GM21390 (cell line): Measurements from ENCODE around the gene ACCSL.
A peak's percentile ranks its signal among the peaks of the same experiment; 100 is the strongest.

Source experiments
- ATAC-seq: cut with Tn5 transposase; IDR thresholded peaks from one replicate; pipeline ENCODE4 v1.9.1; 2021; ENCODE audit not compliant: unreplicated experiment

The ACCSL gene

GRCh38 chr11:44017443-44018126 lies 30.2 kb upstream of the ACCSL start:
- ATAC-seq = no peak

GRCh38 chr11:44018127-44018521 lies 29.7 kb upstream of the ACCSL start:
- ATAC-seq = no peak

GRCh38 chr11:44018829-44019228 lies 29.0 kb upstream of the ACCSL start:
- ATAC-seq = no peak

GRCh38 chr11:44024977-44025376 lies 22.8 kb upstream of the ACCSL start:
- ATAC-seq = no peak

GRCh38 chr11:44025727-44026126 lies 22.1 kb upstream of the ACCSL start:
- ATAC-seq = no peak

GRCh38 chr11:44028401-44028800 lies 19.4 kb upstream of the ACCSL start:
- no peak for ATAC-seq

GRCh38 chr11:44028816-44029506 lies 18.8 kb upstream of the ACCSL start:
- ATAC-seq = no peak

- no peak for ATAC-seq
Observed at GRCh38 chr11:44029507-44029845, 18.3 kb upstream of the ACCSL start.

GRCh38 chr11:44029977-44030911 lies 17.5 kb upstream of the ACCSL start:
- no peak for ATAC-seq

GRCh38 chr11:44030996-44031395 lies 16.8 kb upstream of the ACCSL start:
- ATAC-seq = no peak

GRCh38 chr11:44031549-44031948 lies 16.2 kb upstream of the ACCSL start:
- ATAC-seq = no peak

- ATAC-seq = no peak
Observed at GRCh38 chr11:44032299-44033085, 15.3 kb upstream of the ACCSL start.

GRCh38 chr11:44033411-44033850 lies 14.3 kb upstream of the ACCSL start:
- no peak for ATAC-seq

- ATAC-seq = no peak
Observed at GRCh38 chr11:44033856-44034255, 13.9 kb upstream of the ACCSL start.

- ATAC-seq = no peak
Observed at GRCh38 chr11:44034639-44035038, 13.1 kb upstream of the ACCSL start.

- ATAC-seq = peak; percentile 58
Observed at GRCh38 chr11:44036811-44037657, 10.7 kb upstream of the ACCSL start.

- no peak for ATAC-seq
Observed at GRCh38 chr11:44037658-44037998, 10.2 kb upstream of the ACCSL start.

- ATAC-seq = no peak
Observed at GRCh38 chr11:44043157-44043556, 4.6 kb upstream of the ACCSL start.

- ATAC-seq = no peak
Observed at GRCh38 chr11:44046182-44046581, 1.6 kb upstream of the ACCSL start.

- no peak for ATAC-seq
Observed at GRCh38 chr11:44047298-44047697, 483 bp upstream of the ACCSL start.
